Upper lobe of left lung (tissue), 6 donors: Measurements from ENCODE around the gene LRRC43. TPM values are rescaled to one million over a fixed set of nuclear protein-coding genes. Genes with fewer than 3 reads are reported as not detected.
A peak's percentile ranks its signal among the peaks of the same experiment; 100 is the strongest.

Experiments used
- ATAC-seq, 2 donors: fragments of 200-7000 bp; cut with Tn5 transposase; one replicate each; pipeline ENCODE4 v1.9.1; 2022; ENCODE audit warnings: mild to moderate bottlenecking in 2 of 2, moderate library complexity in 2 of 2; ENCODE audit not compliant: low FRiP score in 2 of 2
- DNase-seq, 2 donors: peaks; one replicate each; pipeline ENCODE4 v3.0.0-alpha.2; 2019 to 2020
- H3K27ac ChIP-seq, 4 donors: fragments of 200-600 bp; sonication (generic); one replicate each; pipeline ENCODE4 v1.5.1; 2016 to 2019
- H3K27me3 ChIP-seq, 4 donors: fragments of 200-600 bp; sonication (generic); one replicate each; pipeline ENCODE4 v1.5.1; 2017 to 2019
- H3K36me3 ChIP-seq, 4 donors: fragments of 200-600 bp; sonication (generic); one replicate each; pipeline ENCODE4 v1.5.1; 2016 to 2019
- H3K4me1 ChIP-seq, 4 donors: fragments of 200-600 bp; sonication (generic); one replicate each; pipeline ENCODE4 v1.5.1; 2018 to 2019
- H3K4me3 ChIP-seq, 4 donors: fragments of 200-600 bp; sonication (generic); one replicate each; pipeline ENCODE4 v1.5.1; 2017 to 2019; ENCODE audit warnings: mild to moderate bottlenecking in 2 of 4, moderate library complexity in 1 of 4
- H3K9me3 ChIP-seq, 4 donors: fragments of 200-600 bp; sonication (generic); one replicate each; pipeline ENCODE4 v1.5.1; 2018 to 2019
- EP300 ChIP-seq, 4 donors: sonication (generic); formaldehyde crosslinking; IDR thresholded peaks; one replicate each; pipeline ENCODE4 v1.5.1; 2017; ENCODE audit warnings: antibody characterized with exemption in 4 of 4, control low read depth in 2 of 4
- POLR2A ChIP-seq, 4 donors: fragments of 450-650 bp; IDR thresholded peaks; one replicate each; pipeline ENCODE4 v1.5.1; 2016 to 2017; ENCODE audit warnings: antibody characterized with exemption in 4 of 4, mild to moderate bottlenecking in 2 of 4
- POLR2AphosphoS5 ChIP-seq, 2 donors: sonication (generic); formaldehyde crosslinking; IDR thresholded peaks; one replicate each; pipeline ENCODE4 v1.5.1; 2017; ENCODE audit warnings: antibody characterized with exemption in 2 of 2
- WGBS, 2 donors: methylation state at CpG; one replicate each; pipeline ENCODE4 v1.1.5; 2017 to 2018; 5-methylcytosine and 5-hydroxymethylcytosine counted together
- total RNA-seq, 6 donors: library from RNA; depleted of rRNA in 4 of 6; stranded (reverse); fragments of >200 nt in 4 of 6; gene quantifications; one replicate each; pipeline versions ENCODE4 v1.1.0 to v1.2.1, GENCODE V29; 2016 to 2021
- TF ChIP-seq, protein P1 (sequence below), 6 experiments: fragments of 450-650 bp in 4 of 6; fragments of 200-600 bp in 2 of 6; sonication (generic) in 2 of 6; IDR thresholded peaks; one replicate each; pipeline ENCODE4 v1.5.1; 2016 to 2019; ENCODE audit warnings: antibody characterized with exemption in 6 of 6
- donor health status: DM: no; HTN: no; CAD: no; lungs with moderate emphysema.
- donor health status: DM: no; HTN: yes; CAD: no; lungs with severe emphysema.

The LRRC43 gene
- total RNA-seq, 6 donors from 2014 or later = 0.72 to 13.6 (median 5.5) TPM

DNA sequence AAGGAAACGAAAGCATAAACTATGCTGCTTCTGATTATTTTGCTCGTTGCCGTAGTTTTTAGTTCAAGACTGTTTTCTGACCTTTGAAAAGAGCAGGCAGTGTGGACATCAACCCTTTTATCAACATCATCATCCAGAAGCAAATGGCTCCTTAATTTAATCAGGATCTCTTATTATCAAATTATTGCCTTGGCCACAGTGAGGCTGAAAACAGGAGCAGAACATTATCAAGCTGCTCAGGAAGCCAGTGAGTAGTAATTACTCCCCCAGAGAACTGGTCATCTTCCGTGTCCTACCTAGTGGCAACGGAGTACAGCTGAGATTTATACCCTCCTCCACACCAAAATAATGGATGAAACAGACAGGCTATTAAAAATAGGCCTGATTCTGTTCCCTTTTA lies 45.2 kb downstream of the LRRC43 start:
- peaks cover 0 to 50% (median 27%) of the 10 kb centered on the region in 4 donors for H3K36me3 ChIP-seq
- peaks cover 16 to 26% (median 19%) of the 10 kb centered on the region in 4 donors for H3K4me1 ChIP-seq
- no peak overlapping the region for H3K27ac ChIP-seq
- ATAC-seq (no peak), DNase-seq (no peak)
- no peaks in the 10 kb centered on the region for H3K27me3 ChIP-seq
- WGBS, 2 donors = 85 to 88% methylated on average over 5 of the region's 5 CpGs
- no peak overlapping the region for H3K4me3 ChIP-seq
- TF ChIP-seq, protein P1, sequence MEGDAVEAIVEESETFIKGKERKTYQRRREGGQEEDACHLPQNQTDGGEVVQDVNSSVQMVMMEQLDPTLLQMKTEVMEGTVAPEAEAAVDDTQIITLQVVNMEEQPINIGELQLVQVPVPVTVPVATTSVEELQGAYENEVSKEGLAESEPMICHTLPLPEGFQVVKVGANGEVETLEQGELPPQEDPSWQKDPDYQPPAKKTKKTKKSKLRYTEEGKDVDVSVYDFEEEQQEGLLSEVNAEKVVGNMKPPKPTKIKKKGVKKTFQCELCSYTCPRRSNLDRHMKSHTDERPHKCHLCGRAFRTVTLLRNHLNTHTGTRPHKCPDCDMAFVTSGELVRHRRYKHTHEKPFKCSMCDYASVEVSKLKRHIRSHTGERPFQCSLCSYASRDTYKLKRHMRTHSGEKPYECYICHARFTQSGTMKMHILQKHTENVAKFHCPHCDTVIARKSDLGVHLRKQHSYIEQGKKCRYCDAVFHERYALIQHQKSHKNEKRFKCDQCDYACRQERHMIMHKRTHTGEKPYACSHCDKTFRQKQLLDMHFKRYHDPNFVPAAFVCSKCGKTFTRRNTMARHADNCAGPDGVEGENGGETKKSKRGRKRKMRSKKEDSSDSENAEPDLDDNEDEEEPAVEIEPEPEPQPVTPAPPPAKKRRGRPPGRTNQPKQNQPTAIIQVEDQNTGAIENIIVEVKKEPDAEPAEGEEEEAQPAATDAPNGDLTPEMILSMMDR (IDR thresholded peaks at IDR 0.05) = no peak
- no peak for TF ChIP-seq POLR2AphosphoS5 (IDR thresholded peaks at IDR 0.05)
- TF ChIP-seq EP300 (IDR thresholded peaks at IDR 0.05) = no peak
- H3K9me3 ChIP-seq = no peaks in the 10 kb centered on the region

GRCh38 chr12:122230798-122231197 lies 47.9 kb downstream of the LRRC43 start:
- ATAC-seq (no peak), DNase-seq (no peak)
- H3K4me3 ChIP-seq = no peak overlapping the region
- 73 to 76% methylated on average over 6 of the region's 6 CpGs for WGBS, 2 donors
- peaks cover 9 to 66% (median 48%) of the 10 kb centered on the region in 4 donors for H3K36me3 ChIP-seq
- TF ChIP-seq POLR2A (IDR thresholded peaks at IDR 0.05) = no peak
- TF ChIP-seq, protein P1 (IDR thresholded peaks at IDR 0.05) = no peak
- TF ChIP-seq EP300 (IDR thresholded peaks at IDR 0.05) = no peak
- no peak for TF ChIP-seq POLR2AphosphoS5 (IDR thresholded peaks at IDR 0.05)
- H3K27ac ChIP-seq = no peak overlapping the region
- no peaks in the 10 kb centered on the region for H3K27me3 ChIP-seq
- H3K4me1 ChIP-seq = peaks cover 6 to 12% (median 7%) of the 10 kb centered on the region in 4 donors
- H3K9me3 ChIP-seq = no peaks in the 10 kb centered on the region

DNA sequence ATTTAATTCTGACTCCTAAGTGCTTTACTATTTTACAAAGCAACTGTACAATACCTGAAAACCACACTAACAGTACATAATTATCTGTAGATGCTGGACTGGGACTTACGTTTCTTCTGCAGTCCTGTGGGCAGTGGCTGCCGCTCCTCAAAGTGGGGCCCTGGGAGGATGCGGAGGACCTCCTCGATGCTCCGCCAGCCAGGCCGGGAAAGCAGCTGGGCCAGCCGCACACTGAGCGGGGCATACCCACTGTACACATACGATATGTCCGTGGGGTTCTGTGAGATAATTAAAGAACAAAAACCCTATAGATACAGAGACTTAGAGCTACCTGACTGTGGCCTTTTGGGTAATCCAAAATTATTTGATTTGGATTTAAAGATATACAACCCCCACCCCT lies 49.8 kb downstream of the LRRC43 start:
- ATAC-seq (no peak), DNase-seq (peak in 1 of 2 donors; percentile 65)
- Histone ChIP-seq H3K36me3 (peaks cover 9 to 82% (median 52%) of the 10 kb centered on the region in 4 donors), H3K4me1 (no peaks in the 10 kb centered on the region), H3K27me3 (no peaks in the 10 kb centered on the region), H3K27ac (no peak overlapping the region), H3K9me3 (no peaks in the 10 kb centered on the region), H3K4me3 (no peak overlapping the region)
- TF ChIP-seq POLR2A (IDR thresholded peaks at IDR 0.05) = no peak
- TF ChIP-seq, protein P1 (IDR thresholded peaks at IDR 0.05) = no peak
- TF ChIP-seq EP300 (IDR thresholded peaks at IDR 0.05) = no peak
- TF ChIP-seq POLR2AphosphoS5 (IDR thresholded peaks at IDR 0.05) = no peak
- WGBS, 2 donors = 93 to 96% methylated on average over 10 of the region's 10 CpGs

- ATAC-seq (no peak), DNase-seq (no peak)
- peaks cover 9 to 90% (median 52%) of the 10 kb centered on the region in 4 donors for H3K36me3 ChIP-seq
These were observed 52.8 kb downstream of the LRRC43 start for GRCh38 chr12:122235741-122236140.

More at GRCh38 chr12:122235741-122236140, 52.8 kb downstream of the LRRC43 start:
- Histone ChIP-seq H3K27ac (no peak overlapping the region), H3K4me3 (no peak overlapping the region), H3K27me3 (no peaks in the 10 kb centered on the region), H3K4me1 (no peaks in the 10 kb centered on the region), H3K9me3 (no peaks in the 10 kb centered on the region)
- 73 to 80% methylated on average over 7 of the region's 7 CpGs for WGBS, 2 donors
- TF ChIP-seq POLR2AphosphoS5 (IDR thresholded peaks at IDR 0.05) (no peak), POLR2A (IDR thresholded peaks at IDR 0.05) (no peak), EP300 (IDR thresholded peaks at IDR 0.05) (no peak)
- TF ChIP-seq, protein P1 (IDR thresholded peaks at IDR 0.05) = no peak
